Naive thymus-derived CD4-positive, alpha-beta T cell (primary cell): Measurements from ENCODE around the gene COP1. TPM values are rescaled to one million over a fixed set of nuclear protein-coding genes. Genes with fewer than 3 reads are reported as not detected.
"Not testable (repeated sequence)": the region's sequence is repeated elsewhere in the genome, so short reads cannot be mapped to it uniquely, and the experiment has no call there.

Source experiments
- ATAC-seq: fragments of 150-1000 bp; cut with Tn5 transposase; 2 replicates; pipeline ENCODE4 v1.10.0; 2021; ENCODE audit warnings: mild to moderate bottlenecking, moderate library complexity
- CTCF ChIA-PET: fragments of 350-600 bp; sonication (Branson Sonifier 250); formaldehyde crosslinking; loops from one replicate; lab custom pipeline; 2021; ENCODE audit warnings: antibody characterized with exemption; lab: Charles Lee
- POLR2A ChIA-PET: fragments of 350-600 bp; sonication (Branson Sonifier 250); formaldehyde crosslinking; loops from one replicate; lab custom pipeline; 2021; ENCODE audit warnings: antibody characterized with exemption, inconsistent platforms; lab: Charles Lee
- DNase-seq, 9 donors: peaks; one replicate each; pipeline versions ENCODE4 v3.0.0 to v3.0.0-alpha.2; 2020 to 2022; ENCODE audit warnings: mixed read lengths in 1 of 9
- H3K27ac ChIP-seq: one replicate; pipeline ENCODE4 v1.7.0; 2013; ENCODE audit warnings: mild to moderate bottlenecking, low read depth, low read length, moderate library complexity
- H3K27me3 ChIP-seq, 2 donors: one replicate each; pipeline ENCODE4 v1.7.0; 2013; ENCODE audit warnings: low read length in 2 of 2, mild to moderate bottlenecking in 2 of 2, moderate library complexity in 2 of 2; ENCODE audit not compliant: control insufficient read depth in 2 of 2, insufficient read depth in 2 of 2
- H3K36me3 ChIP-seq, 3 experiments: 1 replicate in 2 of 3; 2 replicates in 1 of 3; pipeline ENCODE4 v1.7.0; 2013; ENCODE audit warnings: low read length in 3 of 3, mild to moderate bottlenecking in 3 of 3, moderate library complexity in 1 of 3; ENCODE audit not compliant: insufficient read depth in 3 of 3, control insufficient read depth in 2 of 3
- H3K4me1 ChIP-seq, 2 donors: one replicate each; pipeline ENCODE4 v1.7.0; 2013; ENCODE audit warnings: low read length in 2 of 2, mild to moderate bottlenecking in 2 of 2, moderate library complexity in 1 of 2; ENCODE audit not compliant: control insufficient read depth in 2 of 2, insufficient read depth in 2 of 2
- H3K4me3 ChIP-seq: 2 replicates; pipeline ENCODE4 v1.7.0; 2013; ENCODE audit warnings: mild to moderate bottlenecking, low read length
- H3K9me3 ChIP-seq, 3 experiments: 1 replicate in 2 of 3; 2 replicates in 1 of 3; pipeline ENCODE4 v1.7.0; 2013; ENCODE audit warnings: low read length in 3 of 3; ENCODE audit not compliant: control insufficient read depth in 2 of 3
- H3K27ac Mint-ChIP-seq, 9 donors: one replicate each; pipeline ENCODE4 v1.8.0; 2020 to 2022; ENCODE audit warnings: mixed read lengths in 9 of 9, mild to moderate bottlenecking in 8 of 9, moderate library complexity in 5 of 9, inconsistent platforms in 2 of 9
- H3K27me3 Mint-ChIP-seq, 5 donors: one replicate each; pipeline ENCODE4 v1.8.0; 2021 to 2022; ENCODE audit warnings: mixed read lengths in 5 of 5, mild to moderate bottlenecking in 1 of 5
- H3K36me3 Mint-ChIP-seq, 5 donors: one replicate each; pipeline ENCODE4 v1.8.0; 2020 to 2022; ENCODE audit warnings: mixed read lengths in 5 of 5, mild to moderate bottlenecking in 3 of 5, inconsistent platforms in 1 of 5
- H3K4me1 Mint-ChIP-seq, 7 donors: one replicate each; pipeline ENCODE4 v1.8.0; 2020 to 2022; ENCODE audit warnings: mixed read lengths in 7 of 7, mild to moderate bottlenecking in 3 of 7, inconsistent platforms in 1 of 7
- H3K4me3 Mint-ChIP-seq, 10 donors: one replicate each; pipeline ENCODE4 v1.8.0; 2020 to 2022; ENCODE audit warnings: mild to moderate bottlenecking in 10 of 10, mixed read lengths in 10 of 10, moderate library complexity in 6 of 10, inconsistent platforms in 2 of 10
- H3K9me3 Mint-ChIP-seq, 11 donors: one replicate each; pipeline ENCODE4 v1.8.0; 2020 to 2022; ENCODE audit warnings: mixed read lengths in 11 of 11, mild to moderate bottlenecking in 4 of 11, inconsistent platforms in 1 of 11, moderate library complexity in 1 of 11
- intact Hi-C, 2 donors: fragments of 100-400 bp; cut with micrococcal nuclease; formaldehyde crosslinking; loops; one replicate each; pipeline ENCODE4 v1.15.1; 2023
- polyA plus RNA-seq, 2 donors: library from polyadenylated mRNA; unstranded; fragments of 300-500 nt; fragmentation: Illumina TruSeq; gene quantifications; one replicate each; pipeline ENCODE4 v1.2.3, GENCODE V29; 2021
- total RNA-seq, 6 experiments: library from RNA in 5 of 6; stranded (reverse) in 5 of 6; gene quantifications; 1 replicate in 5 of 6; 2 replicates in 1 of 6; pipeline ENCODE4 v1.2.3 and lab custom pipeline; 2021 to 2026

The COP1 gene
- total and polyA plus RNA-seq, 7 experiments from 2014 or later, result 39.1 to 57.0 (median 43.9) TPM

DNA sequence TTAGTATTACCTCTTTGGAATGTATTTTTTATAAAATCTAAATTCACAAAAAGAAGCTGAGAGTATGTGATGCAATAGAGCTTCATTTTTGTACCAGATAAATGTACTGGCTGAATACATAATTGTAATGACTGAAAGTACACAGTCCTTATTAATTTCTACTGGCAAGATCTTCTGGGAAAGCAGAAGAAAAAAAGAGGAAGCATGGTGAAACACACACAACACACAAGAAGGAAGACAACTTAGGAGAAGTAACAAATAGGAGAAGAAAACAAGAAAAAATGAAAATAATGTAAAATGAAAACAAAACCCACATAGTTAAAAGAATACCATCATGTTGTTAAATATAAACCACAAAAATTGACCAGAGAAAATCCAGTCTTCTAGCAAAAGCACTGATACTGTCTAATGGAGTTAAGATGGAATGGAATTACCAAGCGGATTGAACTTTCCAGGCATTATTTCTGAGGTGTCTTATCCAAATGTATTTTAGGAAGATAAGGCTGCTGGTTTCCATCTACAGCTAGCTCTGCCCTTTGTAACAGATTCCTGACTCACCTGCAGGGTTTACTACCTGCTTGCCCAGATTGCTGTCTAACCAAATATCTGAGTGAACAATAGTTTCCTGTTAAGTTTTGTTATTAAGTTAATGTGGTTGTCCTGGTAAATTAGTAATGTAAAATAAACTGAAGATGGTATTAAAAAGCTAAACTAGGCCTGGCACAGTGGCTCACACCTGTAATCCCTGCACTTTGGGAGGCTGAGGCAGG, 4.5 kb upstream of the COP1 start:
- Histone ChIP-seq H3K27me3 (no peaks in the 10 kb centered on the region), H3K36me3 (no peaks in the 10 kb centered on the region), H3K27ac (no peak overlapping the region), H3K4me3 (no peak overlapping the region), H3K4me1 (peaks cover 0 to 8% of the 10 kb centered on the region in 2 donors), H3K9me3 (no peaks in the 10 kb centered on the region)
- intact Hi-C loops, result no loop called here
- ChIA-PET POLR2A (no interaction called here), CTCF (no interaction called here)
- Mint-ChIP-seq H3K27me3 (peaks cover 0 to 13% (median 4%) of the 10 kb centered on the region in 5 donors), H3K36me3 (peaks cover 0 to 6% (median 5%) of the 10 kb centered on the region in 5 donors), H3K27ac (peak overlapping the region in 1 of 9 donors; percentile 54), H3K9me3 (peaks cover 0 to 4% (median 0%) of the 10 kb centered on the region in 11 donors), H3K4me1 (peaks cover 0 to 17% (median 13%) of the 10 kb centered on the region in 7 donors), H3K4me3 (no peak overlapping the region)
- DNase-seq, result no peak
- ATAC-seq, result no peak

DNA sequence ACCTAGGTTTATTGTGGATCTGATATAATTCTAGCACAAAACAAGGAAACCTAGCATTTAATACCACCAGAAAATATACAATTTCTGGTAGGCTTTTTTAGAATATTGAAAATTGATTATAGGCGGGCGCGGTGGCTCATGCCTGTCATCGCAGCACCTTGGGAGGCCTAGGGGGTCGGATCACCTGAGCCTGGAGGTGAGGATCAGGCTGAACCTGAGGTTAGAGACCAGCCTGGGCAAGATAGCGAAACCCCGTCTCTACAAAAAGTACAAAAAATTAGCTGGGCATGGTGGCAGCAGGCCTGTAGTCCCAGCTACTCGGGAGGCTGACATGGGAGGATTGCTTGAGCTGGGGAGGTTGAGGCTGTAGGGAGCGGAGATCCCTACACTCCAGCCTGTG, 948 bp upstream of the COP1 start:
- peak overlapping the region; percentile 90 for H3K4me3 ChIP-seq
- peaks cover 0 to 14% (median 6%) of the 10 kb centered on the region in 5 donors for H3K36me3 Mint-ChIP-seq
- POLR2A ChIA-PET, result interaction anchor here (0.8 to 1.2 kb wide), 2 partner anchors 45 to 1240 kb away, joined by 3 to 5 read pairs; no protein-coding TSS in a partner anchor

GRCh38 chr1:176206006-176206960, 803 bp downstream of the COP1 start:
- peaks cover 23 to 64% (median 52%) of the 10 kb centered on the region in 7 donors for H3K4me1 Mint-ChIP-seq
- ChIA-PET POLR2A (interaction anchor here (0.5 to 1.2 kb wide), 3 partner anchors 20 to 1416 kb away, joined by 3 read pairs; no protein-coding TSS in a partner anchor), CTCF (no interaction called here)

More for the DNA sequence above, 948 bp upstream of the COP1 start:
- CTCF ChIA-PET, result no interaction called here
- Mint-ChIP-seq H3K4me3 (peak overlapping the region; percentile 81 to 100 (median 97)), H3K4me1 (peaks cover 16 to 48% (median 40%) of the 10 kb centered on the region in 7 donors), H3K27me3 (peaks cover 0 to 3% (median 0%) of the 10 kb centered on the region in 5 donors), H3K9me3 (peaks cover 0 to 4% (median 0%) of the 10 kb centered on the region in 11 donors), H3K27ac (peak overlapping the region; percentile 92 to 100 (median 97))
- no peak for ATAC-seq
- H3K9me3 ChIP-seq, result no peaks in the 10 kb centered on the region
- H3K4me1 ChIP-seq, result peaks cover 10 to 24% of the 10 kb centered on the region in 2 donors
- no peaks in the 10 kb centered on the region for H3K27me3 ChIP-seq
- intact Hi-C loops, result loop anchor here (5.0 kb wide), 4 partner anchors 41 to 1186 kb away; partner anchors contain the start of gene MRPS14 (in 1 of the 2)
- peak overlapping the region; percentile 81 for H3K27ac ChIP-seq
- no peaks in the 10 kb centered on the region for H3K36me3 ChIP-seq
- peak in 2 of 9 donors; percentile 1 to 16 for DNase-seq

GRCh38 chr1:176205332-176205914, 1.7 kb downstream of the COP1 start:
- Histone ChIP-seq H3K36me3 (no peaks in the 10 kb centered on the region), H3K4me1 (peaks cover 10 to 24% of the 10 kb centered on the region in 2 donors), H3K27me3 (no peaks in the 10 kb centered on the region), H3K27ac (peak overlapping the region; percentile 81), H3K4me3 (peak overlapping the region; percentile 90), H3K9me3 (no peaks in the 10 kb centered on the region)
- Mint-ChIP-seq H3K27ac (peak overlapping the region; percentile 71 to 96 (median 90)), H3K27me3 (peaks cover 0 to 3% (median 0%) of the 10 kb centered on the region in 5 donors), H3K4me3 (peak overlapping the region; percentile 81 to 99 (median 94)), H3K36me3 (peaks cover 0 to 17% (median 6%) of the 10 kb centered on the region in 5 donors), H3K9me3 (peaks cover 0 to 4% (median 0%) of the 10 kb centered on the region in 11 donors), H3K4me1 (peaks cover 26 to 69% (median 58%) of the 10 kb centered on the region in 7 donors)
- CTCF ChIA-PET, result no interaction called here
- ATAC-seq (no peak), DNase-seq (no peak)
- POLR2A ChIA-PET, result interaction anchor here (1.2 kb wide), 1 partner anchor 19 kb away, joined by 3 read pairs; no protein-coding TSS in a partner anchor
- intact Hi-C loops, result loop anchor here (1.0 to 5.0 kb wide), 6 partner anchors 9 to 1183 kb away; partner anchors contain the start of gene MRPS14 (in 1 of the 2)

More at GRCh38 chr1:176206006-176206960, 803 bp downstream of the COP1 start:
- Mint-ChIP-seq H3K4me3 (peak overlapping the region; percentile 81 to 100 (median 96)), H3K36me3 (peaks cover 0 to 15% (median 6%) of the 10 kb centered on the region in 5 donors), H3K27ac (peak overlapping the region; percentile 84 to 100 (median 96)), H3K9me3 (peaks cover 0 to 4% (median 0%) of the 10 kb centered on the region in 11 donors), H3K27me3 (peaks cover 0 to 3% (median 0%) of the 10 kb centered on the region in 5 donors)
- ATAC-seq (peak; percentile 14), DNase-seq (peak in 3 of 9 donors; percentile 0 to 58 (median 51))
- peak overlapping the region; percentile 90 for H3K4me3 ChIP-seq
- H3K9me3 ChIP-seq, result no peaks in the 10 kb centered on the region
- H3K4me1 ChIP-seq, result peaks cover 10 to 24% of the 10 kb centered on the region in 2 donors
- no peaks in the 10 kb centered on the region for H3K36me3 ChIP-seq
- intact Hi-C loops, result loop anchor here (2.0 to 5.0 kb wide), 5 partner anchors 39 to 1184 kb away; partner anchors contain the start of gene MRPS14 (in 1 of the 2)
- no peaks in the 10 kb centered on the region for H3K27me3 ChIP-seq
- H3K27ac ChIP-seq, result peak overlapping the region; percentile 81

- intact Hi-C loops, result loop anchor here (1.0 to 5.0 kb wide), 6 partner anchors 8 to 1182 kb away; partner anchors contain the start of gene MRPS14 (in 1 of the 2)
- H3K4me3 ChIP-seq, DNase-seq, H3K27me3 ChIP-seq, ATAC-seq, CTCF ChIA-PET, H3K27me3 Mint-ChIP-seq, H3K27ac ChIP-seq, H3K36me3 ChIP-seq, H3K9me3 ChIP-seq, H3K9me3 Mint-ChIP-seq: not testable (repeated sequence)
- peaks cover 16 to 24% of the 10 kb centered on the region in 2 donors for H3K4me1 ChIP-seq
- peaks cover 32 to 77% (median 65%) of the 10 kb centered on the region in 7 donors for H3K4me1 Mint-ChIP-seq
- POLR2A ChIA-PET, result interaction anchor here (1.2 kb wide), 1 partner anchor 18 kb away, joined by 3 read pairs; no protein-coding TSS in a partner anchor
- H3K36me3 Mint-ChIP-seq, result peaks cover 0 to 21% (median 2%) of the 10 kb centered on the region in 5 donors
- peak overlapping the region in 3 of 9 donors; percentile 40 to 91 (median 77) for H3K27ac Mint-ChIP-seq
- peak overlapping the region; percentile 81 to 99 (median 94) for H3K4me3 Mint-ChIP-seq
Measured at GRCh38 chr1:176204655-176205054, 2.4 kb downstream of the COP1 start.
